Transverse colon (tissue), 4 donors: ENCODE data around the gene PCDHGA12. TPM values are rescaled to one million over a fixed set of nuclear protein-coding genes. Genes with fewer than 3 reads are reported as not detected.
"Not testable (repeated sequence)": the region's sequence is repeated elsewhere in the genome, so short reads cannot be mapped to it uniquely, and the experiment has no call there.

Experiments
- DNase-seq: peaks from one replicate; pipeline ENCODE4 v3.0.0-alpha.2; 2019
- H3K27ac ChIP-seq, 4 donors: fragments of 200-600 bp; sonication (generic); 2 replicates each; pipeline ENCODE4 v1.5.1; 2016 to 2018; ENCODE audit warnings: inconsistent platforms in 4 of 4
- H3K27me3 ChIP-seq: fragments of 200-600 bp; sonication (generic); 2 replicates; pipeline ENCODE4 v1.5.1; 2017; ENCODE audit warnings: inconsistent platforms
- H3K36me3 ChIP-seq, 4 donors: fragments of 200-600 bp; sonication (generic); 2 replicates each; pipeline ENCODE4 v1.5.1; 2017 to 2019; ENCODE audit warnings: inconsistent platforms in 4 of 4
- H3K4me1 ChIP-seq, 4 donors: fragments of 200-600 bp; sonication (generic); 2 replicates each; pipeline ENCODE4 v1.5.1; 2017 to 2020; ENCODE audit warnings: inconsistent platforms in 4 of 4
- H3K4me3 ChIP-seq, 4 donors: fragments of 200-600 bp; sonication (generic); 1 replicate in 1 of 4; 2 replicates in 3 of 4; pipeline versions ENCODE4 v1.5.1 to v1.6.1; 2017 to 2019; ENCODE audit warnings: inconsistent platforms in 4 of 4
- H3K9me3 ChIP-seq, 2 donors: fragments of 200-600 bp; sonication (generic); 2 replicates each; pipeline ENCODE4 v1.5.1; 2017 to 2019; ENCODE audit warnings: inconsistent platforms in 2 of 2
- EP300 ChIP-seq: sonication (generic); formaldehyde crosslinking; IDR thresholded peaks from one replicate; pipeline ENCODE4 v1.6.1; 2017; ENCODE audit warnings: antibody characterized with exemption, low read depth
- POLR2A ChIP-seq: fragments of 450-650 bp; IDR thresholded peaks from one replicate; pipeline ENCODE4 v1.6.1; 2016; ENCODE audit warnings: antibody characterized with exemption, mild to moderate bottlenecking, moderate library complexity
- POLR2AphosphoS5 ChIP-seq, 3 donors: sonication (generic); formaldehyde crosslinking; IDR thresholded peaks; one replicate each; pipeline ENCODE4 v1.6.1; 2016; ENCODE audit warnings: antibody characterized with exemption in 3 of 3
- WGBS, 2 donors: methylation state at CpG; one replicate each; pipeline ENCODE4 v1.1.5; 2018; ENCODE audit warnings: low coverage in 1 of 2; 5-methylcytosine and 5-hydroxymethylcytosine counted together
- in situ Hi-C, 4 donors: fragments of 200-750 bp; cut with MboI; loops; one replicate each; pipeline versions ENCODE4 v1.15.0 to v1.15.1; 2017; ENCODE audit warnings: low sequenced_read_pairs in 3 of 4, low pct_ligation_motif_present in 1 of 4, low pct_unique_long_range_greater_than_20kb in 1 of 4
- intact Hi-C: fragments of 100-400 bp; cut with DNase I; formaldehyde crosslinking; loops from one replicate; pipeline ENCODE4 v1.15.1; 2023; ENCODE audit warnings: low total_unique reads
- total RNA-seq, 4 donors: library from RNA; depleted of rRNA; stranded (reverse); fragments of >200 nt; gene quantifications; one replicate each; pipeline ENCODE4 v1.1.0, GENCODE V29; 2016
- TF ChIP-seq, protein P1 (sequence below), 5 experiments: fragments of 200-600 bp in 3 of 5; fragments of 450-650 bp in 2 of 5; sonication (generic) in 3 of 5; IDR thresholded peaks; 1 replicate in 2 of 5; 2 replicates in 3 of 5; pipeline ENCODE4 v1.5.1; 2016 to 2017; ENCODE audit warnings: antibody characterized with exemption in 5 of 5, inconsistent platforms in 3 of 5, mild to moderate bottlenecking in 2 of 5, moderate library complexity in 1 of 5

The PCDHGA12 gene
- total RNA-seq, 4 donors from 2014 or later, result 1.6 to 14.2 (median 4.8) TPM

DNA sequence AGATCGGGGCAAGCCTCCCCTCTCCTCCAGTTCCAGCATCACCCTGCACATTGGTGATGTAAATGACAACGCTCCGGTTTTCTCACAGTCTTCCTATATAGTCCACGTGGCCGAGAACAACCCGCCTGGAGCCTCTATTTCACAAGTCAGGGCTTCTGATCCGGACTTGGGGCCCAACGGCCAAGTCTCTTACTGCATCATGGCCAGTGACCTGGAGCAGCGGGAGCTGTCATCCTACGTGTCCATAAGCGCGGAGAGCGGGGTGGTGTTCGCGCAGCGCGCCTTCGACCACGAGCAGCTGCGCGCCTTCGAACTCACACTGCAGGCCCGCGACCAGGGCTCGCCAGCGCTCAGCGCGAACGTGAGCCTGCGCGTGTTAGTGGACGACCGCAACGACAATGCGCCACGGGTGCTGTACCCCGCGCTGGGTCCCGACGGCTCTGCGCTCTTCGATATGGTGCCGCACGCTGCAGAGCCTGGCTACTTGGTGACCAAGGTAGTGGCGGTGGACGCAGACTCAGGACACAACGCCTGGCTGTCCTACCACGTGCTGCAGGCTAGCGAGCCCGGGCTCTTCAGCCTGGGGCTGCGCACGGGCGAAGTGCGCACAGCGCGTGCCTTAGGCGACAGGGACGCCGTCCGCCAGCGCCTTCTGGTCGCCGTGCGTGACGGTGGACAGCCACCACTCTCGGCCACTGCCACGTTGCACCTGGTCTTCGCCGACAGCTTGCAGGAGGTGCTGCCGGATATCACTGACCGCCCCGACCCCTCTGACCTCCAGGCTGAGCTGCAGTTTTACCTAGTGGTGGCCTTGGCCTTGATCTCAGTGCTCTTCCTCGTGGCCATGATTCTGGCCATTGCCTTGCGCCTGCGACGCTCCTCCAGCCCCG lies 40.9 kb upstream of the PCDHGA12 start:
- no peak for DNase-seq
- peaks cover 74 to 89% of the 10 kb centered on the region in 2 donors for H3K9me3 ChIP-seq
- no peaks in the 10 kb centered on the region for H3K4me1 ChIP-seq
- H3K27ac ChIP-seq, result no peak overlapping the region
- 76 to 80% methylated on average over 3 to 65 of the region's 77 CpGs for WGBS, 2 donors
- intact Hi-C loops, result no loop called here
- peaks cover 11% of the 10 kb centered on the region for H3K27me3 ChIP-seq
- in situ Hi-C loops, result loop anchor here in 1 of 4 donors (25.0 kb wide), 1 partner anchor 177 kb away; the partner anchor contains the start of genes PCDHB12, PCDHB13 and PCDHB14
- H3K4me3 ChIP-seq, result no peak overlapping the region
- no peak for TF ChIP-seq POLR2A
- TF ChIP-seq, protein P1, sequence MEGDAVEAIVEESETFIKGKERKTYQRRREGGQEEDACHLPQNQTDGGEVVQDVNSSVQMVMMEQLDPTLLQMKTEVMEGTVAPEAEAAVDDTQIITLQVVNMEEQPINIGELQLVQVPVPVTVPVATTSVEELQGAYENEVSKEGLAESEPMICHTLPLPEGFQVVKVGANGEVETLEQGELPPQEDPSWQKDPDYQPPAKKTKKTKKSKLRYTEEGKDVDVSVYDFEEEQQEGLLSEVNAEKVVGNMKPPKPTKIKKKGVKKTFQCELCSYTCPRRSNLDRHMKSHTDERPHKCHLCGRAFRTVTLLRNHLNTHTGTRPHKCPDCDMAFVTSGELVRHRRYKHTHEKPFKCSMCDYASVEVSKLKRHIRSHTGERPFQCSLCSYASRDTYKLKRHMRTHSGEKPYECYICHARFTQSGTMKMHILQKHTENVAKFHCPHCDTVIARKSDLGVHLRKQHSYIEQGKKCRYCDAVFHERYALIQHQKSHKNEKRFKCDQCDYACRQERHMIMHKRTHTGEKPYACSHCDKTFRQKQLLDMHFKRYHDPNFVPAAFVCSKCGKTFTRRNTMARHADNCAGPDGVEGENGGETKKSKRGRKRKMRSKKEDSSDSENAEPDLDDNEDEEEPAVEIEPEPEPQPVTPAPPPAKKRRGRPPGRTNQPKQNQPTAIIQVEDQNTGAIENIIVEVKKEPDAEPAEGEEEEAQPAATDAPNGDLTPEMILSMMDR (IDR thresholded peaks at IDR 0.05), result no peak
- TF ChIP-seq POLR2AphosphoS5 (IDR thresholded peaks at IDR 0.05), result no peak
- TF ChIP-seq EP300, result no peak
- no peaks in the 10 kb centered on the region for H3K36me3 ChIP-seq

DNA sequence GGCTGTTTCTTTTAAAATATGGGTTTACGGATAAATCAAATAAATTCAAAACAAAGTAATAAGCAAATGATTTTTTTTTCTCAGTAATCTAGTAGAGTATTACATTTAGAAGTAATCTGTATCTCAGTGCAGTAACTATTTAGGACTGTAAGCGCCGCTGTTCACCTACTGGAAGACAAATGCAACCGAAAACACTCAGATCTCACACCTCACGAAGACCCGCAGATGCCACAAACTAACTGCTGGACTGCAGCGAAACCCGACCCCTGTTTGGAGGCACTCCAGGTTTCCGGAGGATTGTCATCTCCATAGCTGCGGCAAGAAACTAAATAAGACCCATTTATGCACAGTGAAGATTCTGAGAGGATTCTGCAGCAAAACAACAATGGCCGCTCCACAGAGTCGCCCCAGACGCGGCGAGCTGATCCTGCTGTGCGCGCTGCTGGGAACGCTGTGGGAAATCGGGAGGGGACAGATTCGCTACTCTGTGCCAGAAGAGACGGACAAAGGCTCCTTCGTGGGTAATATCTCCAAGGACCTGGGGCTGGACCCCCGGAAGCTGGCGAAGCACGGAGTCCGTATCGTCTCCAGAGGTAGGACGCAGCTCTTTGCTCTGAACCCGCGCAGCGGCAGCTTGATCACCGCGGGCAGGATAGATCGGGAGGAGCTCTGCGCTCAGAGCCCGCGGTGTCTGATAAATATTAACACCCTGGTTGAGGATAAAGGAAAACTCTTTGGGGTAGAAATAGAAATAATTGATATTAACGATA lies 37.7 kb upstream of the PCDHGA12 start, which contains the start of gene PCDHGA8:
Gene PCDHGA8 (plus strand): TSS at position 205 of the 770 bp plus-strand sequence. CDS start 181 bp downstream, at position 386.
- H3K27ac ChIP-seq, result no peak within 1 kb of the TSS
- peaks cover 23% of the 10 kb centered on the region for H3K27me3 ChIP-seq
- 30 to 65% methylated on average over 6 to 38 of the region's 38 CpGs for WGBS, 2 donors
- in situ Hi-C loops, result loop anchor here in 1 of 4 donors (25.0 kb wide), 1 partner anchor 180 kb away; the partner anchor contains the start of genes PCDHB12, PCDHB13 and PCDHB14
- no peaks in the 10 kb centered on the region for H3K4me1 ChIP-seq
- TF ChIP-seq EP300, result no peak
- no peak for TF ChIP-seq POLR2AphosphoS5 (IDR thresholded peaks at IDR 0.05)
- TF ChIP-seq, protein P1 (IDR thresholded peaks at IDR 0.05), result no peak
- no peak for TF ChIP-seq POLR2A
- H3K9me3 ChIP-seq, result peaks cover 63 to 83% of the 10 kb centered on the region in 2 donors
- no peak for DNase-seq
- no peaks in the 10 kb centered on the region for H3K36me3 ChIP-seq
- no peak within 1 kb of the TSS for H3K4me3 ChIP-seq
- intact Hi-C loops, result no loop called here

DNA sequence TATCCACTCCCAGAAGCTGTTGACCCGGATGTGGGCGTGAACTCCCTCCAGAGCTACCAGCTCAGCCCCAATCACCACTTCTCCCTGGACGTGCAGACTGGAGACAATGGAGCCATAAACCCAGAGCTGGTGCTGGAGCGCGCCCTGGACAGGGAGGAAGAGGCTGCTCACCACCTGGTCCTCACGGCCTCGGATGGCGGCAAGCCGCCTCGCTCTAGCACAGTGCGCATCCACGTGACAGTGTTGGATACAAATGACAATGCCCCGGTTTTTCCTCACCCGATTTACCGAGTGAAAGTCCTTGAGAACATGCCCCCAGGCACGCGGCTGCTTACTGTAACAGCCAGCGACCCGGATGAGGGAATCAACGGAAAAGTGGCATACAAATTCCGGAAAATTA lies 37.0 kb upstream of the PCDHGA12 start:
- Histone ChIP-seq H3K27ac (no peak overlapping the region), H3K36me3 (no peaks in the 10 kb centered on the region), H3K4me1 (no peaks in the 10 kb centered on the region), H3K4me3 (no peak overlapping the region), H3K9me3 (peaks cover 62 to 85% of the 10 kb centered on the region in 2 donors), H3K27me3 (peaks cover 23% of the 10 kb centered on the region)
- no peak for DNase-seq
- TF ChIP-seq EP300, result no peak
- no peak for TF ChIP-seq POLR2AphosphoS5 (IDR thresholded peaks at IDR 0.05)
- TF ChIP-seq, protein P1 (IDR thresholded peaks at IDR 0.05), result no peak
- TF ChIP-seq POLR2A, result no peak
- WGBS, 2 donors, result 48 to 59% methylated on average over 8 to 21 of the region's 21 CpGs
- in situ Hi-C loops, result loop anchor here in 1 of 4 donors (25.0 kb wide), 1 partner anchor 181 kb away; the partner anchor contains the start of genes PCDHB12, PCDHB13 and PCDHB14
- intact Hi-C loops, result no loop called here

DNA sequence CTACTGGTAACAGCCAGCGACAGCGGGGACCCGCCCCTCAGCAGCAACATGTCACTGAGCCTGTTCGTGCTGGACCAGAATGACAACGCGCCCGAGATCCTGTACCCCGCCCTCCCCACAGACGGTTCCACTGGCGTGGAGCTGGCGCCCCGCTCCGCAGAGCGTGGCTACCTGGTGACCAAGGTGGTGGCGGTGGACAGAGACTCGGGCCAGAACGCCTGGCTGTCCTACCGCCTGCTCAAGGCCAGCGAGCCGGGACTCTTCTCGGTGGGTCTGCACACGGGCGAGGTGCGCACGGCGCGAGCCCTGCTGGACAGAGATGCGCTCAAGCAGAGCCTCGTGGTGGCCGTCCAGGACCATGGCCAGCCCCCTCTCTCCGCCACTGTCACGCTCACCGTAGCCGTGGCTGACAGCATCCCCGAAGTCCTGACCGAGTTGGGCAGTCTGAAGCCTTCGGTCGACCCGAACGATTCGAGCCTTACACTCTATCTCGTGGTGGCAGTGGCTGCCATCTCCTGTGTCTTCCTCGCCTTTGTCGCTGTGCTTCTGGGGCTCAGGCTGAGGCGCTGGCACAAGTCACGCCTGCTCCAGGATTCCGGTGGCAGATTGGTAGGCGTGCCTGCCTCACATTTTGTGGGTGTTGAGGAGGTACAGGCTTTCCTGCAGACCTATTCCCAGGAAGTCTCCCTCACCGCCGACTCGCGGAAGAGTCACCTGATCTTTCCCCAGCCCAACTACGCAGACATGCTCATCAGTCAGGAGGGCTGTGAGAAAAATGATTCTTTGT lies 35.7 kb upstream of the PCDHGA12 start:
- intact Hi-C loops, DNase-seq, H3K36me3 ChIP-seq, H3K27ac ChIP-seq, H3K4me1 ChIP-seq, H3K4me3 ChIP-seq: not testable (repeated sequence)
- H3K27me3 ChIP-seq, result peaks cover 23% of the 10 kb centered on the region
- in situ Hi-C loops, result loop anchor here in 1 of 4 donors (25.0 kb wide), 1 partner anchor 182 kb away; the partner anchor contains the start of genes PCDHB12, PCDHB13 and PCDHB14
- 71 to 74% methylated on average over 6 to 40 of the region's 53 CpGs for WGBS, 2 donors
- peaks cover 53 to 85% of the 10 kb centered on the region in 2 donors for H3K9me3 ChIP-seq
